GM12878 (cell line): ENCODE measurements around the gene GPR75.

ENCODE experiments used
- BCL3 ChIP-seq: IDR thresholded peaks from 2 replicates; pipeline ENCODE4 v1.6.1; 2011; ENCODE audit warnings: borderline replicate concordance, low read depth, mild to moderate bottlenecking, moderate library complexity, low read length; ENCODE audit not compliant: insufficient read depth, poor library complexity, severe bottlenecking
- CTCF ChIP-seq, 3 experiments: IDR thresholded peaks in 2 of 3; conservative IDR thresholded peaks in 1 of 3; 2 replicates each; pipeline ENCODE4 v1.5.1; 2011; ENCODE audit warnings: low read depth in 3 of 3, low read length in 3 of 3, mild to moderate bottlenecking in 3 of 3, control low read depth in 2 of 3, moderate library complexity in 2 of 3, inconsistent platforms in 1 of 3, mixed read lengths in 1 of 3; ENCODE audit not compliant: control insufficient read depth in 2 of 3, insufficient read depth in 1 of 3; ENCODE audit errors: extremely low read depth in 1 of 3
- EZH2 ChIP-seq: IDR thresholded peaks from 2 replicates; pipeline ENCODE4 v1.6.1; 2012; ENCODE audit warnings: low read depth, mild to moderate bottlenecking, control low read depth, inconsistent platforms, low read length, borderline replicate concordance; ENCODE audit not compliant: control insufficient read depth
- FOS ChIP-seq: IDR thresholded peaks from 3 replicates; pipeline ENCODE4 v1.6.1; 2011; ENCODE audit warnings: borderline replicate concordance; ENCODE audit not compliant: insufficient read length; ENCODE audit errors: extremely low read depth
- FOXM1 ChIP-seq: IDR thresholded peaks from 2 replicates; pipeline ENCODE4 v1.6.1; 2012; ENCODE audit warnings: low read depth, mild to moderate bottlenecking, inconsistent platforms, low read length, moderate library complexity
- JUNB ChIP-seq: IDR thresholded peaks from 2 replicates; pipeline ENCODE4 v1.6.1; 2016; ENCODE audit warnings: antibody characterized with exemption, mild to moderate bottlenecking
- MLLT1 ChIP-seq: fragments of 450-650 bp; IDR thresholded peaks from 2 replicates; pipeline ENCODE4 v1.6.1; 2016; ENCODE audit warnings: mild to moderate bottlenecking
- POLR2AphosphoS2 ChIP-seq: IDR thresholded peaks from 2 replicates; pipeline ENCODE4 v1.6.1; 2011; ENCODE audit warnings: low read depth, mild to moderate bottlenecking, low read length, improper control_type of control experiment, moderate library complexity
- RB1 ChIP-seq: fragments of 450-650 bp; formaldehyde crosslinking; IDR thresholded peaks from 2 replicates; pipeline ENCODE4 v1.6.1; 2017; ENCODE audit warnings: mild to moderate bottlenecking, borderline replicate concordance
- STAT1 ChIP-seq: fragments of 450-650 bp; conservative IDR thresholded peaks from 2 replicates; pipeline ENCODE4 v1.6.1; 2014; ENCODE audit warnings: antibody characterized with exemption, mild to moderate bottlenecking
- ZSCAN29 ChIP-seq: fragments of 450-650 bp; IDR thresholded peaks from 2 replicates; pipeline ENCODE4 v1.6.1; 2017; ENCODE audit warnings: mild to moderate bottlenecking, moderate library complexity

GRCh38 chr2:53886406-53887280, 26.9 kb upstream of the GPR75 start:
- TF ChIP-seq FOXM1, result no peak
- TF ChIP-seq ZSCAN29, result no peak
- no peak for TF ChIP-seq CTCF (IDR thresholded peaks at IDR 0.05 in 2 of 3, conservative IDR thresholded peaks at IDR 0.05 in 1 of 3; ENCODE audit: control insufficient read depth in 2 of 3, extremely low read depth in 1 of 3, insufficient read depth in 1 of 3, low read depth in 3 of 3, low read length in 3 of 3)
- TF ChIP-seq STAT1, result no peak
- no peak for TF ChIP-seq EZH2
- TF ChIP-seq FOS, result no peak
- no peak for TF ChIP-seq POLR2AphosphoS2
- no peak for TF ChIP-seq BCL3
- no peak for TF ChIP-seq JUNB
- TF ChIP-seq MLLT1, result no peak
- no peak for TF ChIP-seq RB1
